Measurements from ENCODE around the gene TLE3. TPM values are rescaled to one million over a fixed set of nuclear protein-coding genes. Genes with fewer than 3 reads are reported as not detected.
A peak's percentile ranks its signal among the peaks of the same experiment; 100 is the strongest.

TLE3 gene
- 8.3 to 23.9 TPM (median 10.9 TPM) in 3 replicates for polyA plus RNA-seq
- polyA plus RNA-seq (2011; ENCODE audit: low read depth): 46.1 TPM
- polyA plus RNA-seq (2011; cell fraction: cytosol; rRNA removed): 8.0 and 14.8 TPM in 2 replicates
- polyA plus RNA-seq (2011; cell fraction: nucleus; rRNA removed): 43.0 and 48.2 TPM in 2 replicates
- 26.1 and 43.9 TPM in 2 replicates for polyA plus RNA-seq (2012; ENCODE audit: low replicate concordance)
- 27.2 to 54.5 TPM (median 38.6 TPM) in 3 replicates for polyA minus RNA-seq
- polyA minus RNA-seq (2011; cell fraction: cytosol; rRNA and poly(A)+ RNA removed): 30.5 TPM
- 57.5 and 64.5 TPM in 2 replicates for polyA minus RNA-seq (2011; cell fraction: nucleus; rRNA and poly(A)+ RNA removed)

DNA sequence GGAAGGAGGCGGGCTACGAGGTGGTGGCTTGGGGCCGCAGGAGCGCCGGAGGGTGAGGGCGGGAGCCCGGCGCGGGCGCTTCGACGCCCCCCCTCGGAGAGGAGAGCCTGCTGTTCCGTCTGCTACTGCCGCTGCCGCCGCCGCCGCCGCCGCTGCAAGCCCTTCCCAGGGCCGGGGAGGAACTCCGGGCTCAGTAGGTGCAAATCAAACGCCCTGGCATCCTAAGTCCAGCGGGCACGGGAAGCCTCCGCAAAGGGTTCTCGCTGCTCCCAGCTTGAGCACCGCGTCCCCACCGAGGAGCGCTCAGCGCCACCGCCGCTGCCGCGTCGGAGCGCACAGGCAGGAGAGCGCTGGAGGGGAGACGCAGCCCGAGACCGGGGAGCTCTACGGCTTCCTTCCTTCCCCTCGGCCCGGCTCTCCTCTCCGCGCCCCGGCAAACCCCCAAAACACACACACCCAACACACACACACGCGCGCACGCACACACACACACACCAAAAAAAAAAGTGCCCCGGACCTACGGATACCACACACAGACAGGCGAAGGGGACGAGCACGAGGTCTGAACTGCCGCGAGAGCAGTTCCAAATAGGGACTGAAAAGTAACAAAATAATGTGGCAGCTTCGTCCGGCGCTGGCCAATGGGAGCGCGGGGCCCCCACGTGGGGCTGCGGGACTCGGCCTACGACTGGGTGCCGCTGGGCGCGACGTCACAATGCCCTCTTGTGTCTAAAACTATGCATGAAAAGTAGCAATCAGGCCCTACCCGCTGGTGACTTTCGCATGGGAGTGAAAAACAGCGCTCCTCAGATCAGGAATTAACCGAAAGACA, at the start of gene TLE3:
Gene TLE3, minus strand, starts transcription at position 597 of the 832 bp plus-strand sequence. CDS start 1,119 bp downstream, outside the sequence.
- H3K27me3 ChIP-seq (ENCODE audit: control insufficient read depth, extremely low read depth, insufficient read depth, low read length): peaks cover 19% of the 10 kb centered on the region
- H3K9me1 ChIP-seq (ENCODE audit: control insufficient read depth, extremely low read depth, insufficient read depth, low read length): peaks cover 2% of the 10 kb centered on the region
- peak within 1 kb of the TSS; percentile 72 to 90 (median 76) for H3K4me3 ChIP-seq (ENCODE audit: control insufficient read depth in 2 of 3, extremely low read depth in 1 of 3, insufficient read depth in 2 of 3, low read depth in 1 of 3, low read length in 3 of 3)
- TF ChIP-seq CTCF (optimal IDR thresholded peaks at IDR 0.05 in 1 of 3, IDR thresholded peaks at IDR 0.05 in 1 of 3, conservative IDR thresholded peaks at IDR 0.05 in 1 of 3; ENCODE audit: extremely low read depth in 1 of 3, insufficient read depth in 2 of 3, low read length in 3 of 3): peak; percentile 26 to 56 (median 31)
- no peak for TF ChIP-seq EZH2 (IDR thresholded peaks at IDR 0.05; ENCODE audit: low read length)
- H2AFZ ChIP-seq (ENCODE audit: control insufficient read depth, low read length): peak within 1 kb of the TSS; percentile 65
- peak within 1 kb of the TSS; percentile 84 for H3K4me2 ChIP-seq (ENCODE audit: control insufficient read depth, extremely low read depth, insufficient read depth, low read depth, low read length)
- H3K9me3 ChIP-seq (ENCODE audit: control insufficient read depth, low read depth, low read length): no peaks in the 10 kb centered on the region
- DNase-seq (ENCODE audit: low read depth, low spot score) (peak; percentile 84), FAIRE-seq (peak; percentile 36)
- H3K27ac ChIP-seq (ENCODE audit: control insufficient read depth, insufficient read depth, low read length): peak within 1 kb of the TSS; percentile 86
- H3K36me3 ChIP-seq (ENCODE audit: control insufficient read depth in 2 of 2, extremely low read depth in 1 of 2, insufficient read depth in 2 of 2, low read length in 2 of 2): peaks cover 0 to 6% of the 10 kb centered on the region in 2 experiments
- peaks cover 14% of the 10 kb centered on the region for H3K79me2 ChIP-seq (ENCODE audit: control insufficient read depth, insufficient read depth, low read length)
- peaks cover 46% of the 10 kb centered on the region for H3K4me1 ChIP-seq (ENCODE audit: control insufficient read depth, extremely low read depth, insufficient read depth, low read length)
- peak within 1 kb of the TSS; percentile 79 for H3K9ac ChIP-seq (ENCODE audit: control insufficient read depth, extremely low read depth, insufficient read depth, low read length)
- H4K20me1 ChIP-seq (ENCODE audit: control insufficient read depth, extremely low read depth, insufficient read depth, low read length): peaks cover 7% of the 10 kb centered on the region
- dilution Hi-C loops (cut with MboI; ENCODE audit: extremely low pct_ligation_motif_present, low sequenced_read_pairs): no loop called here

DNA sequence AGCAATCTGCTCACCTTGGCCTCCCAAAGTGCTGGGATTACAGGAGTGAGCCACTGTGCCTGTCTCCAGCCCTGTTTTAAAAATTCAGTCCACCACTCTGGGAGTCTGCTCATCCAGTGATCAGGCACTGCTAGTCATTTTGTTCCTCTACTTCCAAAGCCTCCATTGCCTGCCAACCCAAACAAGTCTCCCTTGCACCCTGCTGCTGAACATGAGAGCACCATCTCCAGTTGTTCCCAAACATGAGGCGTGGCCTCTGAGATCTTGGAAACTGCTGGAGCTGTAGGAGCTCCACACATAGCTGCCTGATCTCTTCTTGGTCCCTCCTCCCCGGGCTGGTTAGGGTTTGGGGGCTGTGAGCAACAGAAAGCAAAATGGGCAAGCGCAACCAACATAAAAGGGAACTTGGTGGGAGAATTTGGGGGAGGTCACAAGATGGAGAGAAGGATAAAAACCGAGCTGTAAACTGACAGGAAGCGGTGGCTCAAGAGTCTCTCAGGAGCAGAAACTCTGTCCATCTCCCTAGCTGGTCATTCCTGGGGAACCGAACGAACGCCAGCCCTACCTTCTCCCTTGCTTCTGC, 49.6 kb upstream of the TLE3 start:
- no peak for FAIRE-seq
- H3K27me3 ChIP-seq (ENCODE audit: control insufficient read depth, extremely low read depth, insufficient read depth, low read length): peaks cover 19% of the 10 kb centered on the region
- H3K9me3 ChIP-seq (ENCODE audit: control insufficient read depth, low read depth, low read length): no peaks in the 10 kb centered on the region
- no peak overlapping the region for H3K27ac ChIP-seq (ENCODE audit: control insufficient read depth, insufficient read depth, low read length)
- no peaks in the 10 kb centered on the region for H4K20me1 ChIP-seq (ENCODE audit: control insufficient read depth, extremely low read depth, insufficient read depth, low read length)
- dilution Hi-C loops (cut with MboI; ENCODE audit: extremely low pct_ligation_motif_present, low sequenced_read_pairs): no loop called here
- H3K36me3 ChIP-seq (ENCODE audit: control insufficient read depth in 2 of 2, extremely low read depth in 1 of 2, insufficient read depth in 2 of 2, low read length in 2 of 2): no peaks in the 10 kb centered on the region
- H3K9ac ChIP-seq (ENCODE audit: control insufficient read depth, extremely low read depth, insufficient read depth, low read length): no peak overlapping the region
- TF ChIP-seq EZH2 (IDR thresholded peaks at IDR 0.05; ENCODE audit: low read length): no peak
- TF ChIP-seq CTCF (optimal IDR thresholded peaks at IDR 0.05 in 1 of 3, IDR thresholded peaks at IDR 0.05 in 1 of 3, conservative IDR thresholded peaks at IDR 0.05 in 1 of 3; ENCODE audit: extremely low read depth in 1 of 3, insufficient read depth in 2 of 3, low read length in 3 of 3): no peak
- no peak overlapping the region for H3K4me3 ChIP-seq (ENCODE audit: control insufficient read depth in 2 of 3, extremely low read depth in 1 of 3, insufficient read depth in 2 of 3, low read depth in 1 of 3, low read length in 3 of 3)
- H3K4me1 ChIP-seq (ENCODE audit: control insufficient read depth, extremely low read depth, insufficient read depth, low read length): no peaks in the 10 kb centered on the region
- no peaks in the 10 kb centered on the region for H3K9me1 ChIP-seq (ENCODE audit: control insufficient read depth, extremely low read depth, insufficient read depth, low read length)
- H3K4me2 ChIP-seq (ENCODE audit: control insufficient read depth, extremely low read depth, insufficient read depth, low read depth, low read length): no peak overlapping the region
- H2AFZ ChIP-seq (ENCODE audit: control insufficient read depth, low read length): no peak overlapping the region
- DNase-seq (ENCODE audit: low read depth, low spot score): no peak
- H3K79me2 ChIP-seq (ENCODE audit: control insufficient read depth, insufficient read depth, low read length): no peaks in the 10 kb centered on the region
